Jurkat, Clone E6-1 (cell line): ENCODE measurements around the gene TBC1D9B.

Experiments
- DNase-seq: peaks from one replicate; pipeline ENCODE4 v3.0.0-alpha.2; 2011; ENCODE audit warnings: low read depth, low spot score
- H3K4me3 ChIP-seq: 2 replicates; pipeline ENCODE4 v1.5.1; 2011; ENCODE audit warnings: mild to moderate bottlenecking, low read length, control low read depth, moderate library complexity

TBC1D9B gene

DNA sequence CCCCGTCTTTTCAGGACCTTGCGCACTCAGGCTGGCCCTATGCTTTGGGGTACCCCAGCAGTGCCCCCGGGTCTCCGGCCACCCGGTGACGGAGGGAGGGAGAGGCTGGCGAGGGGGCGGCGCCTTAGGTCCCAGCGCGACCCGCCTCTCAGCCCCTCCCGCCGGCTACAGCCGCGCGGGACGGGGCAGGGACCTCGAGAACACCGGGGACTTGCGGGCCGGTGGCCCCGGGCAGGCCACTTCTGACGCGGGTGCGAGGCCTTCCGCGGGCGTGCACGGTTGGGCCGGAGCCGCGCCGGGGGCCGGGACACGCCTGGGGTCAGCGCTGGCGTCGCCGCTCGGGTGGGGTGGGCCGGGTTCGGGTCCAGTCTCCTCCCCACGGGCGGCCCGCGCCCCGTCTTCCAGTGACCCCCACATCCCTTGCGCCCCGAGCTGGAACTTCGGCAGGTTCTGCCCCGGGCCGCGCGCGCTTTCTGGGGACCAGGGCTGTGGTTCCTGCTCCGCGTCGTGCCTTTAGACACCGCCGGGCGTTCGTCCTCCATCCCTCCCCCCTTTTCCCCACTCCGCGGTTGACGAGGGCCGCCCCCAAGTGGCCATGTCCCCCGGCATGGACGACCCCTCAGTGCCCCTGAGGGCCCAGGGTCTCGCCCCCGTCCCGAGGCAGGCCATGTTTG is 90.8 kb downstream of the TBC1D9B start:
- DNase-seq: no peak
- no peak overlapping the region for H3K4me3 ChIP-seq

DNA sequence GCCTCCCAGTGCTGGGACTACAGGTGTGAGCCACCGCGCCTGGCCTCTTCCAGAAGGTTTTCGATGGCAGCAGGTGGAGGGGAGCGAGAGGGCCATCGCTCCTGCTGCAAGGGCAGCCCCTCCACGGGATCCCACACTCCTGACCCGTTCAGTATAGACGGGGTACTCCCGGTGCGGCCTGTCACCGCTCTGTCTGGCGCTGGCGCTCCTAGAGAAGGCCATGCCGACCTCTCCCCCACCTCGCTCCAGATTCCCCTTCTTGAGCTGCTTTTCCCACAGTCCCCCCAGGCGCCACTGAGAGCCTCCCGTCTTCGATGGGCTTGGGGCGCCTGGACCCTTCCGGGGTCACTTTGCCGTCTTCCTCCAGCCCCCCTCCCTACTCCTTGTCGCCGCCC is 91.3 kb downstream of the TBC1D9B start:
- no peak overlapping the region for H3K4me3 ChIP-seq
- DNase-seq: no peak

- no peak overlapping the region for H3K4me3 ChIP-seq
These were observed 92.0 kb downstream of the TBC1D9B start for GRCh38 chr5:179815491-179816249.

GRCh38 chr5:179814090-179814489 is 93.6 kb downstream of the TBC1D9B start:
- H3K4me3 ChIP-seq: no peak overlapping the region
- no peak for DNase-seq

More at GRCh38 chr5:179815491-179816249, 92.0 kb downstream of the TBC1D9B start:
- DNase-seq: no peak

DNA sequence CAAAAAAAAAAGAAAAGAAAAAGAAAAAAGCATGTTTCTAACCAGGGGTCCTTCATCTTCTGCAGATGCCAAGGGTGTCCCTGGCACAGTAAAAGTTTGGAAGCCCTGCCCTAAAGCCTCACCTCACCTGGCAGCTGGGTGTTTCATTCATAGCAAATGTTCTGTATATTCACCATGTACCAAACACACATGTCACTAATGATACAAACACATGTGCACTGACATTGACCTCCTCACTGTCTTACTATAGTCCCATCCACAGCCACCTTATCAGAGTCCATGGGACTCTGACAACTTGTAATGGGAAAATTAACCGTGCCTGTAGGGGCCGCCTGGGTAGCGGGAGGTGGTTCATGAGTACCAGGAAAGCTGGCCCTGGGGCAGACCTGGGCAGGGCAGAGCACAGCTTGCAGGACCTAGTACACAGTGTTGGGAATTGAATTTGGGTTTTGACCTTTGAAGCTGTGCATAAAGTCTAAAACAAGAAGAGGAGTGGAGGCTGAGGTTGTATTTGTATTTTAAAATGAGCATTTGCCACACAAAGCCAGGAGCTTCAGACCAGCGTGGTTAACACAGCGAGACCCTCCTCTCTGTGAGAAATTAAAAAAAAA is 94.6 kb downstream of the TBC1D9B start:
- no peak overlapping the region for H3K4me3 ChIP-seq

GRCh38 chr5:179812135-179812825 is 95.4 kb downstream of the TBC1D9B start:
- no peak overlapping the region for H3K4me3 ChIP-seq
- no peak for DNase-seq

More for the DNA sequence above, 94.6 kb downstream of the TBC1D9B start:
- DNase-seq: no peak
